ENCODE measurements around the gene ATP5PO. TPM values are rescaled to one million over a fixed set of nuclear protein-coding genes. Genes with fewer than 3 reads are reported as not detected.

Gene ATP5PO
- total and polyA plus RNA-seq, 2 of the 8 experiments (the other 6 are each of a cell fraction or from before 2014, with no cell fraction given): 251 to 267 TPM

DNA sequence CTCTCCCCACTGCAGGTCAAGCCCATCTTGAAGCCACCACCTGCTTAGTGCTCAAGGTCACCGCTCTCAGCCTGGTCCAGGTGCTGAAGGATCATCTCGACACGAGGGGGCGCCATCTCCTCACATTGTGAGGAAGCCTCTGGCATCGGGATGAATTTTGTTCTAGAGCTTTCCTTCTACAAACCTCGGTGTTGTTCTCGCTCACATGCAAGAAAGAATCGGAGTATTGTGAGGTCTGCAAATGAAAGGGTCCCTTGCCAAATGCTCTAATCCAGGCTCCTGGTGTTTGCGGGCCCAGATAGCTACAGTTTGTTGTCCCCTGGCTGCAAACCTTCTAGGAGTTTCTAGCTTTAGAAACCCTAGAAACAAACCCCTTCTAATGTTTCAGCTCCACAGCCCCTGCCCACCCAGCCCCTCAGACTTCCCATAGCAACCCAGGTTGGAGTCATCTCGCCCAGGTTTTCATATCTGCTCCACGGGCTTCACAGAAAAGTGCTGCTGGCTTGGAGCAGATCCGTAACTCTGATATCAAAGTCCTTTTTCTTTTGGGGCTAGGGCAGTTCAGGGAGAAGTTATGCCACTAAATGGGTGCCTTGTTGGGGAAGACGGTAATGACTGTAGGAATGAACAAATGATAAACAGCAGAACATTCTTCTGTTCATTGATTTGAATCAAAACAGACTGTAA is 8.6 kb upstream of the ATP5PO start (continued):
- no peak for TF ChIP-seq CTBP2 (IDR thresholded peaks at IDR 0.05; ENCODE audit: borderline replicate concordance, insufficient read depth, insufficient read length, low read length)
- no peak for TF ChIP-seq SIX5 (IDR thresholded peaks at IDR 0.05; ENCODE audit: low read depth, low read length)
